ENCODE results near the gene FSTL3. TPM values are rescaled to one million over a fixed set of nuclear protein-coding genes. Genes with fewer than 3 reads are reported as not detected.
"Not testable (repeated sequence)": the region's sequence is repeated elsewhere in the genome, so short reads cannot be mapped to it uniquely, and the experiment has no call there.

FSTL3 gene
- total and polyA plus RNA-seq, 2 of the 8 experiments (the other 6 are each of a cell fraction or from before 2014, with no cell fraction given): 8.1 to 11.8 TPM

DNA sequence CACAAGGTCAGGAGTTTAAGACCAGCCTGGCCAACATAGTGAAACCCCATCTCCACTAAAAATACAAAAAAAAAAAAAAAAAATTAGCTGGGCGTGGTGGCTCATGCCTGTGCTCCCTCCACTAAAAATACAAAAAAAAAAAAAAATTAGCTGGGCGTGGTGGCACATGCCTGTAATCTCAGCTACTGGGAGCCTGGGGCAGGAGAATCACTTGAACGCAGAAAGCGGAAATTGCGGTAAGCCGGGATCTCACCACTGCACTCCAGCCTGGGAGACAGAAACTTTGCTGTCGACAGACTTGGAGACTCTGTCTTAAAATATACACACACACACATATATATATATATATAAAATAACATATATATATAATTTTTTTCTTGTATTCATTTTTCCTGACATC lies 49.6 kb upstream of the FSTL3 start:
- FAIRE-seq; H3K23ac ChIP-seq (ENCODE audit: insufficient read length); H4K5ac ChIP-seq (ENCODE audit: insufficient read length, low read depth, low read length); H3K4me2 ChIP-seq (ENCODE audit: insufficient read depth in 1 of 2, low read depth in 2 of 2, low read length in 2 of 2); H3K9me3 ChIP-seq (ENCODE audit: insufficient read depth in 2 of 2, low read depth in 1 of 2, low read length in 1 of 2); H4K91ac ChIP-seq (replicated peaks; ENCODE audit: insufficient read length, low read length); H2BK15ac ChIP-seq (ENCODE audit: low read length); H2BK120ac ChIP-seq (replicated peaks; ENCODE audit: low read depth, low read length); H3K79me1 ChIP-seq (ENCODE audit: low read depth, low read length); H2AFZ ChIP-seq (ENCODE audit: low read length); H3K14ac ChIP-seq (ENCODE audit: insufficient read length); H3K4me1 ChIP-seq (replicated peaks in 1 of 4; ENCODE audit: control insufficient read depth in 3 of 4, insufficient read depth in 4 of 4, low read length in 3 of 4); H3K56ac ChIP-seq (replicated peaks; ENCODE audit: insufficient read length, low read depth, low read length); H3K23me2 ChIP-seq (ENCODE audit: low read depth, low read length); H3K9ac ChIP-seq (replicated peaks in 1 of 4; ENCODE audit: extremely low read depth in 1 of 4, low read depth in 3 of 4, low read length in 3 of 4); H3K27ac ChIP-seq (ENCODE audit: low read depth, low read length); H3K4me3 ChIP-seq (ENCODE audit: extremely low read depth in 1 of 4, insufficient read depth in 2 of 4, low read depth in 3 of 4, low read length in 4 of 4); H3K4ac ChIP-seq (replicated peaks; ENCODE audit: insufficient read length, low read depth, low read length); H2BK12ac ChIP-seq (ENCODE audit: low read depth, low read length); H3K18ac ChIP-seq (ENCODE audit: extremely low read depth, low read length); H2AK5ac ChIP-seq (ENCODE audit: low read depth, low read length); H2BK5ac ChIP-seq (ENCODE audit: low read depth, low read length); H4K8ac ChIP-seq (ENCODE audit: extremely low read depth, insufficient read depth, low read length); H2BK20ac ChIP-seq (ENCODE audit: low read length); H3K79me2 ChIP-seq (ENCODE audit: control insufficient read depth in 1 of 2, insufficient read depth in 2 of 2, low read length in 2 of 2); DNase-seq (ENCODE audit: low read depth in 1 of 2, low spot score in 2 of 2); H3K27me3 ChIP-seq (replicated peaks in 1 of 4; ENCODE audit: control insufficient read depth in 3 of 4, extremely low read depth in 1 of 4, insufficient read depth in 3 of 4, low read length in 3 of 4): not testable (repeated sequence)
- POLR2A ChIA-PET (ENCODE audit: partially characterized antibody): interaction anchor here (0.6 to 2.2 kb wide), 4 partner anchors 8 to 45 kb away, joined by 3 to 5 read pairs (median 3); no protein-coding TSS in a partner anchor
- Histone ChIP-seq H4K20me1 (replicated peaks in 1 of 2; ENCODE audit: control insufficient read depth in 1 of 2, insufficient read depth in 2 of 2, low read length in 2 of 2) (peaks cover 7 to 12% of the 10 kb centered on the region in 2 experiments), H3K36me3 (ENCODE audit: control insufficient read depth in 2 of 4, insufficient read depth in 4 of 4, low read length in 3 of 4) (peaks cover 2 to 34% (median 21%) of the 10 kb centered on the region in 4 experiments)
- CTCF ChIA-PET (ENCODE audit: partially characterized antibody): interaction anchor here (0.6 to 4.4 kb wide), 10 partner anchors 17 to 1085 kb away, joined by 3 to 26 read pairs (median 3); no protein-coding TSS in a partner anchor
- WGBS, 2 experiments (ENCODE audit: extremely low coverage in 1 of 2, insufficient coverage in 1 of 2, insufficient read length in 1 of 2, insufficient replicate concordance in 2 of 2, low coverage in 1 of 2, low lambda C conversion rate in 2 of 2, missing lambda C conversion rate in 1 of 2): 95% methylated on average over 5 of the region's 7 CpGs; no CpG with 5 or more reads in 1 of the 2 experiments
